ENCODE results near the gene BDNF. TPM values are rescaled to one million over a fixed set of nuclear protein-coding genes. Genes with fewer than 3 reads are reported as not detected.
A peak's percentile ranks its signal among the peaks of the same experiment; 100 is the strongest.

The BDNF gene
- total RNA-seq, 1 donor from 2014 or later = 0.10 TPM

GRCh38 chr11:27701355-27702105, 1.3 kb upstream of the BDNF start:
- peaks cover 15% of the 10 kb centered on the region for H3K27me3 Mint-ChIP-seq (ENCODE audit: unreplicated experiment)
- TF ChIP-seq, protein P1, sequence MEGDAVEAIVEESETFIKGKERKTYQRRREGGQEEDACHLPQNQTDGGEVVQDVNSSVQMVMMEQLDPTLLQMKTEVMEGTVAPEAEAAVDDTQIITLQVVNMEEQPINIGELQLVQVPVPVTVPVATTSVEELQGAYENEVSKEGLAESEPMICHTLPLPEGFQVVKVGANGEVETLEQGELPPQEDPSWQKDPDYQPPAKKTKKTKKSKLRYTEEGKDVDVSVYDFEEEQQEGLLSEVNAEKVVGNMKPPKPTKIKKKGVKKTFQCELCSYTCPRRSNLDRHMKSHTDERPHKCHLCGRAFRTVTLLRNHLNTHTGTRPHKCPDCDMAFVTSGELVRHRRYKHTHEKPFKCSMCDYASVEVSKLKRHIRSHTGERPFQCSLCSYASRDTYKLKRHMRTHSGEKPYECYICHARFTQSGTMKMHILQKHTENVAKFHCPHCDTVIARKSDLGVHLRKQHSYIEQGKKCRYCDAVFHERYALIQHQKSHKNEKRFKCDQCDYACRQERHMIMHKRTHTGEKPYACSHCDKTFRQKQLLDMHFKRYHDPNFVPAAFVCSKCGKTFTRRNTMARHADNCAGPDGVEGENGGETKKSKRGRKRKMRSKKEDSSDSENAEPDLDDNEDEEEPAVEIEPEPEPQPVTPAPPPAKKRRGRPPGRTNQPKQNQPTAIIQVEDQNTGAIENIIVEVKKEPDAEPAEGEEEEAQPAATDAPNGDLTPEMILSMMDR (IDR thresholded peaks at IDR 0.05; ENCODE audit: unreplicated experiment) = no peak
- DNase-seq (ENCODE audit: low spot score) = no peak
- no peak overlapping the region for H3K27ac Mint-ChIP-seq (ENCODE audit: unreplicated experiment)
- peaks cover 15% of the 10 kb centered on the region for H3K4me1 Mint-ChIP-seq (ENCODE audit: unreplicated experiment)
- no peaks in the 10 kb centered on the region for H3K36me3 Mint-ChIP-seq (ENCODE audit: low read depth, unreplicated experiment)
- H3K9me3 Mint-ChIP-seq (ENCODE audit: unreplicated experiment) = no peaks in the 10 kb centered on the region
- H3K4me3 Mint-ChIP-seq (ENCODE audit: unreplicated experiment) = peak overlapping the region; percentile 92

- no peak for DNase-seq (ENCODE audit: low spot score)
- Mint-ChIP-seq H3K4me1 (ENCODE audit: unreplicated experiment) (peaks cover 17% of the 10 kb centered on the region), H3K27ac (ENCODE audit: unreplicated experiment) (no peak overlapping the region)
Measured at GRCh38 chr11:27699926-27700350, 317 bp downstream of the BDNF start.

GRCh38 chr11:27699242-27699925, 871 bp downstream of the BDNF start:
- H3K4me3 Mint-ChIP-seq (ENCODE audit: unreplicated experiment) = peak overlapping the region; percentile 92
- DNase-seq (ENCODE audit: low spot score) = no peak
- TF ChIP-seq, protein P1 (IDR thresholded peaks at IDR 0.05; ENCODE audit: unreplicated experiment) = no peak
- H3K4me1 Mint-ChIP-seq (ENCODE audit: unreplicated experiment) = peaks cover 17% of the 10 kb centered on the region
- H3K27ac Mint-ChIP-seq (ENCODE audit: unreplicated experiment) = no peak overlapping the region
- peaks cover 15% of the 10 kb centered on the region for H3K27me3 Mint-ChIP-seq (ENCODE audit: unreplicated experiment)
- H3K36me3 Mint-ChIP-seq (ENCODE audit: low read depth, unreplicated experiment) = no peaks in the 10 kb centered on the region
- no peaks in the 10 kb centered on the region for H3K9me3 Mint-ChIP-seq (ENCODE audit: unreplicated experiment)

More at GRCh38 chr11:27699926-27700350, 317 bp downstream of the BDNF start:
- Mint-ChIP-seq H3K4me3 (ENCODE audit: unreplicated experiment) (peak overlapping the region; percentile 92), H3K9me3 (ENCODE audit: unreplicated experiment) (no peaks in the 10 kb centered on the region), H3K27me3 (ENCODE audit: unreplicated experiment) (peaks cover 15% of the 10 kb centered on the region), H3K36me3 (ENCODE audit: low read depth, unreplicated experiment) (no peaks in the 10 kb centered on the region)
- TF ChIP-seq, protein P1 (IDR thresholded peaks at IDR 0.05; ENCODE audit: unreplicated experiment) = no peak

DNA sequence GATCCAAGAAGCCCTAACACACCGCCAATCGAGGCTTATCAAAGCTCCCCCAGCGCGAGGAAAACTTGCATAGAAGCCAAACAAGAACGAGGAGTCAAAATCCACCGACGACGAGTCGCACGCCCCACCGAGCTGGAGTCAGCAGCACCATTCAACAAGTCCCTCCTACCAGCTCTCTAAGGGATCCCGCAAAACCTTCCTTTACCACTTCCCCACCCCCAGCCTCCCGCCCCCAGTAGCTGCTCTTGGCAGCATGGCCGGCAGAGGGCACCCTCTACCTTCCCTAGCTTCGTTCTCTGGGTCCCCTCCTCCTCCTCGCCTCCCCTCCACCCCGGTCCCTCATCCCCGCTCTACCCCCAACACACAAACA, 1.4 kb downstream of the BDNF start:
- H3K9me3 Mint-ChIP-seq (ENCODE audit: unreplicated experiment) = no peaks in the 10 kb centered on the region
- peaks cover 17% of the 10 kb centered on the region for H3K4me1 Mint-ChIP-seq (ENCODE audit: unreplicated experiment)
- H3K36me3 Mint-ChIP-seq (ENCODE audit: low read depth, unreplicated experiment) = no peaks in the 10 kb centered on the region
- peak; percentile 92 for DNase-seq (ENCODE audit: low spot score)
- peak overlapping the region; percentile 46 for H3K27ac Mint-ChIP-seq (ENCODE audit: unreplicated experiment)
- peak overlapping the region; percentile 92 for H3K4me3 Mint-ChIP-seq (ENCODE audit: unreplicated experiment)
- TF ChIP-seq, protein P1 (IDR thresholded peaks at IDR 0.05; ENCODE audit: unreplicated experiment) = peak; percentile 66
- H3K27me3 Mint-ChIP-seq (ENCODE audit: unreplicated experiment) = peaks cover 15% of the 10 kb centered on the region
